GM19025 (cell line): Measurements from ENCODE around the gene FCRL3.
A peak's percentile ranks its signal among the peaks of the same experiment; 100 is the strongest.

ENCODE experiments used
- ATAC-seq: cut with Tn5 transposase; IDR thresholded peaks from one replicate; pipeline ENCODE4 v1.9.1; 2021; ENCODE audit warnings: mild to moderate bottlenecking, low read depth, moderate library complexity; ENCODE audit not compliant: unreplicated experiment

The FCRL3 gene

DNA sequence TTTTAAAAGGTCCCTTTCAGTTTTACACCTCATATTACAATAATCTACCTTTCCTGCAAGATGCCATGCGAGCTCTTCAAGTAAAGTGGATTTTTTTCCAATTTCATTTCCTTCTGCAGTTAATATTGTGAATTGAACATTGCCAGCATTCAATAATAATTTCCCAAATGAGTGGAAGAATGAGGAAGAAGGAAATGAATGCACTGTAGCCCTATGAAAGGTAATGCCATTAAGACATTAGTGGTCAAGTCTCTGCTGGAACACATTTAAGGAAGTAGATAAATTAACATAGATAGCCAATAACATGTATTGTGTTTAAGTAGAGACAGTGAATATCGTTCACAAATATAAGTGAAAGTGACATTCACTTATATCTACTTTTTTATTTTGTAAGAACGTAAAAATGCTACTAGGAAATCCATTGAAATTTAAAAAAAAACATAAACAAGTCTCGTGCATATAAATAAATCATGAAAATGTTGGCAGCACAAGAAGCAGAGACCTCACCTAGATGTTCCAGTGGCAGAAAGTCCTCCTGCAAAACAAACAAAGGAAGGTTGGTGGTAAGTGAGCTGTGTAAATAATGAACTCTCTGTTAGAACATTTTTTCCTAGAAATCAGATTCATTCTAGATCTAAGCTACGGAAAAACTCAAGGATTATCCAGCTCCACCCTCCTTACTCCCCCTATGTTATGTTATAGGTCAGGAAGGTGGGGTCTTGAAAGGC lies 17.7 kb downstream of the FCRL3 start:
- no peak for ATAC-seq

DNA sequence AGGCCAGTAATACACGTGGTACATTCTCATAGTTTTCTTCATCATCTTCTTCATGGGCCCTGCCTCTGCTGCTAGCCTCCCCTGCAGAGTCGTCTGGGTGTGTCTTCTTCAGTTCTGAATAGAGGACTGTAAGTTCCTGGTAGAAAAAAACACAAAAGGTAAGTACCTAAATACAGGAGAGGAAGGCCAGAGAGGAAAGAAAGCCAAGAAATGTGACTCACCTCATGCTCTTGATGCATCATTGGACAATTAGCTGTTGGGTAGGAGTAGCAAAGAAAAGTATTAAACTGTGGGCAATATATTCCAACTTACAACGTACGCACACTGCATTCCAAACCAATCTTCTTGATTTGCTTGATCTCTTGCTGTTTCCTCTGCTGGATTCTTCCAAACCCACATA lies 21.8 kb downstream of the FCRL3 start:
- ATAC-seq: no peak

DNA sequence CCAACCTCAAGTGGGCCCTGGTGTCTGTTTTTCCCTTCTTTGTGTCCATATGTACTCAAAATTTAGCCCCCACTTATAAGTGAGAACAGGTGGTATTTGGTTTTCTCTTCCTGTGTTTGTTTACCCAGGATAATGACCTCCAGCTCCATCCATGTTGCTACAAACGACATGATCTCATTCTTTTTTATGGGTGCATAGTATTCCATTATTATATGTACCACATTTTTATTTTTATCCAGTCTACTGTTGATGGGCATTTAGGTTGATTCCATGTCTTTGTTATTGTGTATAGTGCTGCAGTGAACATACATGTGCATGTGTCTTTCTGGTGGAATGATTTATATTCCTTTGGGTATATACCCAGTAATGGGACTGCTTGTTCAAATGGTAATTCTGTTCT lies 27.6 kb downstream of the FCRL3 start:
- no peak for ATAC-seq

DNA sequence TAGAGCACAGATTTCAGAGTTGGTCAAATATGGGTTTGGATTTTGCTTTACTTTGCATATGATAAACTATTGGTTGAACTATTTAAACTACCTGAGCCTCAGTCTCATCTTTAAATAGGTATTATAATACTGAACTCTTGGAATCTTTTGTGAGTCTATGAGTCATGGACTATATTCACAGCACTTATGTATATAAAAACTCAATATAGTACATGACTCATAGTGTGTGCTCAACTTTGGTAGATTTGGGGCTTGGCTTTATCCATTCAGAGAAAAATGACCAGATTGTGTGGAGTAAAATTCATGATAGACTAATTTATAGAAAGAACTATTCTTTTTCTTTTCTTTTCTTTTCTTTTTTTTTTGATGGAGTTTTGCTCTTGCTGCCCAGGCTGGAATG lies 28.7 kb downstream of the FCRL3 start:
- no peak for ATAC-seq

DNA sequence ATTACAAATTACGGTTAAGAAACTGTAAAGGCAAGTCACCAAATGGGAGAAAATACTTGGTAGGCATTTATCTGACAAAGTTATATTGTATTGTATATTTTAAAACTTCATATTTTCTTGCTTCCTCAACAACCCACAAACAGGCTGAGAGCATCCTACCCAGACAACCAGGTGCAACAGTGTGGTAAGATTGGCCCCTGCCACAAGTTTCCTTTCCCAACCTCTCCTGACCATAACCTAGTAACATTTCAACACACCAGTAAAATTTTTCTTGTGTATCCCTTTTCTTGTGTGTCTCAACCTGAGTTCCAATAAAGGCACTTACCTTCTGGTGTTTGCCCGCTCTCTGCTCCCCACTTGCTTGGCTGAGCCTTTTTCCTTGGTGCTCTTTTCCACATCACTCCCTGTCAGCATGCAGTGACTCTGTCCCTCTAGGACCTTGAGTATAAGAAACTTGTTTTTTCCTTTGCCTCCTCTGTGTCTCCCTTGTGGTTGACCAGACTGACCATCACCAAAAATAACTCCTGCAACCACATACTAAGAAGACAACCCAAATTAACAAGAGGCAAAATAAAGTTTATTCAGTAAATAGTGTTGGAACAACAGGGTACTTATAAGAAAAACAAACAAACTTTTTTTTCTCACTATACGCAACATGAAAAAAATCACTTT lies 40.9 kb downstream of the FCRL3 start:
- no peak for ATAC-seq

DNA sequence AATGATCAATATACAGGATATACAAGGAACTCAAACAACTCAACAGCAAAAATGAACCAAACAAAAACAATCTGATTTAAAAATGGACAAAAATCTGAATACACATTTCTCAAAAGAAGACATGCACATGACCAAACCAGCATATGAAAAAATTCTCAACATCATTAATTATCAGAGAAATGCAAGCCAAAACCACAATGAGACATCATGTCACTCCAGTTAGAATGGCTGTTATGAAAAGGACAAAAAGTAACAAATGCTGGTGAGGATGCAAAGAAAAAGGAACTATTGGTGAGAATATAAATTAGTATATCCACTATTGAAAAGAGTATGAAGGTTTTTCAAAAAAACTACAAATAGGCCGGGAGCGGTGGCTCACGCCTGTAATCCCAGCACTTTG lies 42.0 kb downstream of the FCRL3 start:
- ATAC-seq: no peak

DNA sequence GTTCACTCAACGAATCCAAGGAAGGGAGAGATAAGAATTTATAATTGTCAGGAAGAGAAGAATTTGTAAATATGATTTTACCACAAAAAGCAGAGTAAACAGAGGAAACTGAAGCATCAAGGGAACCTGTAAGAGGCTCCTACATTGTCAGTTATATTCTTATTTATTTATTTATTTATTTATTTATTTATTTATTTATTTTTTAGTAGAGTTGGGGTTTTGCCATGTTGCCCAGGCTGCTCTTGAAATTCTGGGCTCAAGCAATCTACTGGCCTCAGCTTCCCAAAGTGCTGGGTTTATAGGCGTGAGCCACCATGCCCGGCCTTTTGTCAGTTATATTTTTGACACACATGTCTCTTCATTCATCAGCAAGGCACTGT lies 47.1 kb downstream of the FCRL3 start:
- no peak for ATAC-seq

DNA sequence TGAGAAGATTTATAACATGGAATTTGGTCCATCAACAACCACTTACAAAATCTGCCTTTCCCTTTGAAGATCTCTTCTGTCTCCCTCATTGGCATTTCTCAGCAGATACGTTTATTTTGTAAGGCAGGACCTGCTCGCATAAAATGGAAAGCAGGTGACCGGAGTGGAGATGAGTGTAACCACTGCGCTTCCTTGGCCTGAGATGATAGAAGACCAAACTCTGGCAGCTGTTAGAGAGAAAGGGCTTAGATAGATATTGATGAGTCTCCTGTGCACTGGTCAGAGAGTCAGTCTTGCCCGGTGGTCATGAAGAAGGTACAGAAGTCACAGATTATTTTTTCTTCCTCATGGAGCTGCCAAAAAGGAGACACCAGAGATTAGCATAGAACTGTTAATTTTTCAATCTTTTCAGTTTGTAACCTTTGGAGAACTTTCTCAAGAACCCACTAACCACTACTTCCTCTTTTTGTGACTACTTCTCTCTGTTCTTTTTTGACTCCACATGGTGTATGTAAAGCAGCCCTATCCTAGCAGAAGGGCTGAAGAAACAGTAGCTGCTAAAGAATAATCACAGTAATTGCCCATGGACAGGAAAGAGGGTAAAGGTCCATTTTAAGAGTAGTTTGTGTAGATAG lies 47.6 kb downstream of the FCRL3 start:
- peak; percentile 98 for ATAC-seq

DNA sequence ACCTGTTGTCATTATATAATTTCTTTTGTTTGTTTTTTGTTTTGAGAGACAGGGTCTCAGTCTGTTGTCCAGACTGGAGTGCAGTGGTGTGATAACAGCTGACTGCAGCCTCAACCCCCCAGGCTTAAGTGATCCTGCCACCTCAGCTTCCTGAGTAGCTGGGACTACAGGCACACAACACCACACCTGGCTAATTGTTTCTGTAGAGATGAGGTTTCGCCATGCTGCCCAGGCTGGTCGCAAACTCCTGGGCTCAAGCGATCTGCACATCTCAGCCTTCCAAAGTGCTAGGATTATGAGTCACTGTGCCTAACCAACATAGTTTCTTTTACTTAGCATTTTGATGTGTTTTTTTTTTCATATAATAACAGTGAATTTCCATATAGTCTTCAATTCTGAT lies 52.3 kb downstream of the FCRL3 start:
- ATAC-seq: no peak

DNA sequence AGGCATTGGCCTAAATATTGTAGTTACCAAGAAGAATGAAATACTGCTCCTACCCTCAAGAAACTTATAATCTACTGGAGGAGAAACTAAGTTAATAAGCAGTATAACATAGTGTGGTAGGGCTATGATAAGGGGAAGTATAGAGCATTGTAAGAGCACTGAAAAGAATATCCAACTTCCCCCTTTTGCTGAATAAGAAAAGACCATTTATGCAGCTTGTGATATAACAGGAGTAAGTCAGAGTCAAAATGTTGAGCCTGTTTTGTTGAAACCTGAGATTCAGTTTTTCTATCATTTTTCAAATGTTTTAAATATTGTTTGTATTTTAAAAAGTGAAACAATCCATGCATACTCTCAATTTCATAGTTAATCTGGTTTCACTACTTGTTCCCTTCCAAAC lies 54.4 kb downstream of the FCRL3 start:
- no peak for ATAC-seq

DNA sequence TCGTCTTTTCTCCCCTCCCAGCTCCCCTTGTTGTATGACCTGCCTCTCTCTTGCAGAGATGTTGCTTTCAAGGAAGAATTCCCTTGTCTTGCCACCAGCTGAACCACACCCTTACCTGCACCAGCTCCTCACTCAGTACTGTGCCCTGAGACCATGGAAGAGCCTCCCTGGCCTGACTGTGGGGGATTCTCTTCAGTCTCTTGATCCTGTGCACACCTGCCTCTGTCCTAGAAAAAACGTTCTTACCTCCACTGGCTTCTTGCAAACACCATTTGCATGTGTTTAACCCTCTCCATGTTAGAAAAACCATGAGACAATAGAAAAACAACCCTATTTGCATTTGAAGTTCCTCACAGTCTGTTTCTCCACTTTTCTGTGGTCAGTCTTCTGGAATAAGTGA lies 59.4 kb downstream of the FCRL3 start:
- ATAC-seq: no peak

DNA sequence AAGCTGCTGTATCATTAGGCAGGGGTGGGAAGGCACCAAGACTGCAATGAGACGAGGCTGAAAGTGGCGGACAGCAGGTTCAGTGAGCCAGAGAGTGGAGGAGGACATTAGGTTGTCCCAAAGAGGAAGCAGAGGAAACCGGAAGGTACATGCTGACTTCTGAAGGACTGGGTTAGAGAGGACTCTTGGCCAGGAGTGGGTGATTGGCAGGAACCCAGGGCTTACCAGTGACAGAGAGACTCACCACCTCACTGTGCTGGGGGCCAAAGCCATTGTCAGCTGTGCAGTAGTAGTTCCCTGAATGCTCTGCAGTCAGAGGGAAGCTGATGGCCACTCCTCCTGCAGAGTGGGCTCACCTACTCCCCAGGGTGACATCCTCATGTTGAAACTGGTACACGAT lies 60.8 kb downstream of the FCRL3 start:
- no peak for ATAC-seq

DNA sequence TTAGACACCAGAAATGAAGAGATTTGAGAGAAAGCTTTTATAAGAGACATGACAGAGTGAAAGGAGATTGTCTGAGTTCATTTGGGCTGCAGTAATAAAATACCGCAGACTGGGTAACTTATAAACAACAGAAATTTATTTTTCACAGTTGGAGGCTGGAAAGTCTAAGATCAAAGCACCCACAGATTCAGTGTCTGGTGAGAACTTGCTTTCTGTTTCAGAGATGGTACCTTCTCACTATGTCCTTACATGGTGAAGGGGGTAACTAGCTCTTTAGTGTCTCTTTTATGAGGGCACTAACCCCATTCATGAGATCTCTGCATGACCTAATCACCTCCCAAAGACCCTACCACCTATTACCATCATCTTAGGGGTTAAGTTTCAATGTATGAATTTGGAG lies 71.8 kb downstream of the FCRL3 start:
- no peak for ATAC-seq
